GM12874 (cell line): Measurements from ENCODE around the gene MYBPH.

ENCODE experiments used
- CTCF ChIP-seq: IDR thresholded peaks from 2 replicates; pipeline ENCODE4 v1.5.1; 2011; ENCODE audit warnings: low read depth, mild to moderate bottlenecking, control low read depth, low read length, moderate library complexity; ENCODE audit not compliant: insufficient read depth

Gene MYBPH

GRCh38 chr1:203129501-203130231, 46.0 kb downstream of the MYBPH start:
- TF ChIP-seq CTCF, result no peak

GRCh38 chr1:203128716-203129500, 46.7 kb downstream of the MYBPH start:
- TF ChIP-seq CTCF, result no peak

GRCh38 chr1:203128431-203128715, 47.3 kb downstream of the MYBPH start:
- TF ChIP-seq CTCF, result no peak

- TF ChIP-seq CTCF, result no peak
Observed at GRCh38 chr1:203127666-203128430, 47.8 kb downstream of the MYBPH start, which contains the start of gene ADORA1. Gene ADORA1, plus strand, starts transcription at chr1:203127726. Its CDS starts 1,116 bp downstream, at chr1:203128842.

GRCh38 chr1:203126866-203127665, 48.6 kb downstream of the MYBPH start:
- no peak for TF ChIP-seq CTCF

GRCh38 chr1:203126151-203126865, 49.3 kb downstream of the MYBPH start:
- 0 out of 2 replicates have a peak, but pooled peaks have one; percentile 11 for TF ChIP-seq CTCF
